T1000 (cell line): ENCODE data around the gene ZNF705A.
"Not testable (repeated sequence)": the region's sequence is repeated elsewhere in the genome, so short reads cannot be mapped to it uniquely, and the experiment has no call there.

ENCODE experiments used
- DNase-seq: peaks from one replicate; lab custom pipeline; 2025; ENCODE audit warnings: mixed read lengths; lab: John Stamatoyannopoulos, UW

Gene ZNF705A

DNA sequence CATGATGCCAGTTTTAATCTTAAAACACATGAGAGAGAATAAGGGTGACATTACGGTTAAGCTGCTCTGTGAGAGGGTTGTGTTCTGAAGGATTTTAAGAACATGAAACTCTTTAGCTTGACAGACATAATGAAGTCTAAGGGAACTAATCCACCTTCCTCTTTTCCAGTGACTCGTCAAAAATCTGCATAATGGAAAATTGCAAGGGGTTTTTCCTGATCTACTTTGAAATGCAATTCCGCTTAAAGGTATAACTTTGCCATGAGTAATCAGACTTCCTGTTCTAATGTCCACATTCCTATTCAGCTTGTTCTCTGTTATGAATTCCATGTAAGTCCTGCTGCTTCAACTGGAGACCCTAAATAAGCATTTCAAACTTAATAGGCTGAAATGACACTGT, at the start of gene ZNF705A:
TSS of gene ZNF705A (plus strand) at position 171 of the 400 bp plus-strand sequence. CDS start 15,611 bp downstream, outside the sequence.
- no peak for DNase-seq

DNA sequence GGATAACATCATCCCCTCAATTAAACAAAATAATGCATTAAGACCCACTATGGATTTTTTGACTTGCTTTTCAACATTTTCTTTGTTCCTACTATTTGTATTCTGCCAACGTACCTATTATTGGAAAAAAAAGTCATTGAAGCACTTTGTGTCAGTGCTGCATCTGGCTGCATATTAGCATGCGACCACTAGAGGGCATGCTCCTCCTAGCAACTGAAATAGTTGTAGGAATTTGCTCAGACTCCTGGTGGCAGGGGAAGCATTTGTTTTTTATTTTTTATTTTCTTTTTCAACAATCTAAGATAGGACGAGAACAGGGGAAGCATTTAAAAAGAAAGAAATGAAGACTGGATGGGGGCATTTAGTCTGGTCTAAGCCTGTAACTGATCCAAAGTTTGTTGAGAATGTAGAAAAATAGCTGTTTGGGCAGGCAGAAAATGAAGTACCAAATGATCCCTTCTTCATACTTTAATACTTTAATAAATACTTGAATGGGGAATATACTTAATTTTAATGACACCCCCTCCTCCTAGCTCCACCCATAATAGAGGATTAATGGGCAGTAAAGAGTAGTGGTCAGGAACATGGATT, 47.9 kb upstream of the ZNF705A start:
- DNase-seq = peak; percentile 54

DNA sequence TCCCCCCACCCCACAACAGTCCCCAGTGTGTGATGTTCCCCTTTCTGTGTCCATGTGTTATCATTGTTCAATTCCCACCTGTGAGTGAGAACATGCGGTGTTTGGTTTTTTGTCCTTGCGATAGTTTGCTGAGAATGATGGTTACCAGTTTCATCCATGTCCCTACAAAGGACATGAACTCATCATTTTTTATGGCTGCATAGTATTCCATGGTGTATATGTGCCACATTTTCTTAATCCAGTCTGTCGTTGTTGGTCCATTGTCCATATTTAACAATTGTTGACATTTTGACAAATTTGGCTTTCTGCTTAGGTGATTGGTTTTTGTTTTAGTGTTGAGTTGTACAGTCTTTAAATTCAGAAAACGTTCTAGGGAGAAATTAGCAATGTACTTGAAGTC, 43.7 kb upstream of the ZNF705A start:
- DNase-seq = not testable (repeated sequence)

DNA sequence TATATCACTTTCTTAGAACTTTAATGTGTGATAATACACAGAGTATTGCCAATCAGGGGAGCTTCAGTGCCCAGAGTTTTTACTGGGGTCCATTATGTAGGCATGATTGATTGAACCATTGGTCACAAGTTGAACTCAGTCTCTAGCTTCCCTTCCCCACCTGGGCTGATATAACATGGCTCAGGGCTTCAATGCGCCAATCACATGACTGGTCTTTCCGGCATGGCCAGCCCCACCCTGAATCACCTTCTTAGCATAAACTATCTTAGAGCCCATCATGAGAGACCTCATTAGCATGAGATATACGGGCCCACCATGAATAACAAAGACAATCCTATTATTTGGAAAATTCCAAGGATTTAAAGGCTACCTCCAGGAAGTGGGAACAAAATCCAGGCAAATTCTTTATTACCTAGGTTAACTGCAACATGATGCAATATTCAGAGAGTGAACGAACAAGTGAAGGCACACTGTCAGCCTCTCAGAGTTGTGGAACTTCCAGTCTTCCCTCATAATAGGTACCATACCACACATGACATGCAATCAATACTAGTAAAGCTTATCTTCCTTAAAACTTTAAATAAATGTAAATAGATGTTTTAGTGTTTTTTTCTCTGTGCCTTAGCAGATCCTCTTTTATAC, 36.6 kb upstream of the ZNF705A start:
- no peak for DNase-seq

DNA sequence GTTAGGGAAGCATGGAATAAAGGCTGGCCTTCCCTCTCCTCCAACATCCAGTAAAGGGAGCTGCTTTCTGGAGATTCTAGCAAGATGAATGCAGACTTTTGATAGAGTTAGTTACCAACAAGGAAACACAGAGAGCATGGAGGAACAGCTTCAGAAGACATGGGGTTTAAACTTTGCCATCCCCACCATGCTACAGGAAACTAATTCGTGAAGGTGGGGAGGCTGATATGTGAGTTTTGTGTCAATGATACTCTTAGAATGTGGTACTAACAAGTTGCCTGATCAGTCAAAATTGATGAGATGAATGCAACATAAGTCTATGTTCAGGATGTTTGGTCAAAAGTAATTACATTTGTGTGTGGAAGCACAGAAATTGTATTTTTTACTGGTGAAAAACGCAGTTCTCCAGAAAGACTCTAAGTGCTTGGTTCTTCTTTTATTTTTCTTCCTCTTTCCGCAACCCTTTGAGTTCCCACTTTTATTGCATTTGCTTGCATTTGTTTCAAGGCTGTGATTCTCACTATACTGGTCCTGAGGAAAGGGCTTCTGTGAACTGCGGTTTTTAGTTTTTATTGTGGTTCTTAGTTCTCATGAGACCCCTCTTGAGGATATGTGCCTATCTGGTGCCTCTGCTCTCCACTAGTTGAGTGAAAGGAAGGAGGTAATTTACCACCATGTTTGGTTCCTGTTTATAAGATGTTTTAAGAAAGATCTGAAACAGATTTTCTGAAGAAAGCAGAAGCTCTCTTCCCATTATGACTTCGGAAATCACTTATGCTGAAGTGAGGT, 33.5 kb upstream of the ZNF705A start, which contains the start of gene CLEC4A:
TSS of gene CLEC4A (plus strand) at position 494 of the 789 bp plus-strand sequence. CDS start at position 756, 262 bp downstream.
- no peak for DNase-seq

DNA sequence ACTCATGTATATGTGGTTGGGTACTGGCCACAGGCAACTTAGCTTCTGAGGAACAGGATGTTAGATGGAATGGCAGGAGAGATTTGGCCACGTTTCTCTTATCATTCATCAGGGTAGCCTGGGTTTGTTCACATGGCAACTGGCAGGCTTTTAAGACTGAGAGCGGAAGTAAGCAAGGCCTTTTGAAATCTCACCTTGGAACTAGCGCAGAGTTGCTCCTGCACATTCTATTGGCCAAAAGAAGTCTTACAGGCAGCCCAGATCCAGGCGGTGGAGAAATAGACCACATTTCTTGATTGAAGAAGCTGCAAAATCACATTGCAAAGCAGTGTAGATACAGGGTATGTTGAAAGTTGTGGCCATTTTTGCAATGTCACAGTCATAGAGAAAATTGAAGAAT, 29.7 kb upstream of the ZNF705A start:
- DNase-seq = no peak

DNA sequence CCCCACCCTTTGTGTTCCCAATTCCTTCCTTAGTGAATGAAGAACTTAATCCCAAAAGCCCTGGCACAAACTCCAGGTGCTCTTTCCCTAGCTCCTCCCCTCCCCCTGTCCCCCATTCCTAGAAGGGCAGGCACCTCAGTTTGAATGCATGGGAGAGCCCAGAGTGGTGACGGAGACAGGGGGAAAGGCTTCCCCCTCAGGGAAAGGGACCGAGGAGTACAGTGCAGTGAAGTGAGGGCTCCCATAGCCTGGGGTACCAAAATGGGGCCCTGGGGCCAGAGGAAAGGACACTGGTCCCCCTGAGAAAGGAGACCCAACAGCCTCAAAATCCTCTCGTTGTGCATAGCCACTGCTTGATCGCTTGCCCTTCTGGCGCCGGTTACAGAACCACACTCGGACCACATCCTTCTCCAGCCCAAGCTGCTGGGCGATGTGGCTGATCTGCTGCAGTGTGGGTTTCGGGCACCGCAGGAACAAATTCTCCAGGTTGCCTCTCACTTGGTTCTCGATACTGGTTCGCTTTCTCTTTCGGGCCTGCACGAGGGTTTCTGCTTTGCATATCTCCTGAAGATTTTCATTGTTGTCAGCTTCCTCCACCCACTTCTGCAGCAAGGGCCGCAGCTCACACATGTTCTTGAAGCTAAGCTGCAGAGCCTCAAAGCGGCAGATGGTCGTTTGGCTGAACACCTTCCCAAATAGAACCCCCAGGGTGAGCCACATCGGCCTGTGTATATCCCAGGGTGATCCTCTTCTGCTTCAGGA, 23.0 kb upstream of the ZNF705A start:
- DNase-seq = not testable (repeated sequence)

DNA sequence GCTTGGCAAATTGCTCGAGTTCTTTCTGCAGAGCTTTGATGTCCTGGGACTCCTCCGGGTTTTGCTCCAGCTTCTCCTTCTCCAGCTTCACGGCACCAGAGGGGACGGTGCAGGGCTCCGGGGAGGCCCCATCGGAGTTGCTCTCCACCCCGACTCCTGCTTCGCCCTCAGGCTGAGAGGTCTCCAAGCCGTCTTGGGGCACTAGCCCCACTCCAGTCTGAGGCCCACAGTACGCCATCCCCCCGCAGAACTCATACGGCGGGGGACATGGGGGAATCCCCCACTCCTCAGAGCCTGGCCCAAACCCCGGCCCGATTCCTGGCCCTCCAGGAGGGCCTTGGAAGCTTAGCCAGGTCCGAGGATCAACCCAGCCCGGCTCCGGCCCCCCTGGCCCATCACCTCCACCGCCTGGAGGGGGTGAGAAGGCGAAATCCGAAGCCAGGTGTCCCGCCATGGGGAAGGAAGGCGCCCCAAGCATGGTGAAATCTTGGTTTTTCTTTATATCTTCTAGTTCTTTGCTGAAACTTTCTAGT, 22.4 kb upstream of the ZNF705A start:
- DNase-seq = not testable (repeated sequence)

DNA sequence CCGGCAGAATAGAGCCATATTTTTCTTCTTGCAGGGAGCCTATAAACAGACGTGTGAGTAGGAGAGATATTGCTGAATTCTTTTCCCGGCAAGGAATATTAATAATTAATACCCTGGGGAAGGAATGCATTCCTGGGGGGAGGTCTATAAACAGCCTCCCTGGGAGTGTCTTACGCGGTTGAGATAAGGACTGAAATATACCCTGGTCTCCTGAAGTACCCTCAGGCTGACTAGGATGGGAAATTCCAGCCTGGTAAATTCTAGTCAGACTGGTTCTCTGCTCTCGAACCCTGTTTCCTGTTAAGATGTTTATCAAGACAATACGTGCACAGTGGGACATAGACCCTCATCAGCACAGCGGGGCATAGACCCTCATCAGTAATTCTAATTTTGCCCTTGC, 15.2 kb upstream of the ZNF705A start:
- DNase-seq = not testable (repeated sequence)

DNA sequence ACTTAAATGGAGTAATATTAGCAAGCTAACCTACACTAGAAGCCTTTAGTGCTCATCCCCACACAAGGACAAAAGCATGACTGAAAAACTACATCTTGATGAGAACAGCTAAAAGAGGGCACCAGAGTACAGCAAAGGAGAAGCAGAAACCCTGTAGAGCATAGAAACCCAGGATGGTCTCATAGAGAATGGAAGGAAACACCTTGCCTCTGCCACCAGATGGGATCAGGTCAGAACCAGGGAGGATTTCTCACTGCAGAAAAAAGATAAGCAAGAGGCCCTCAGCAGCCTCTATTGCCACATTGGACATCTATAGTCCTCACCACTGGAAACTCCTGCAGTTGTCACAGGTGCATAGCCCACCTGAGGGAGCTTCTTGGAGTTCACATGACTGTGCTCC, 13.6 kb upstream of the ZNF705A start:
- DNase-seq = no peak

DNA sequence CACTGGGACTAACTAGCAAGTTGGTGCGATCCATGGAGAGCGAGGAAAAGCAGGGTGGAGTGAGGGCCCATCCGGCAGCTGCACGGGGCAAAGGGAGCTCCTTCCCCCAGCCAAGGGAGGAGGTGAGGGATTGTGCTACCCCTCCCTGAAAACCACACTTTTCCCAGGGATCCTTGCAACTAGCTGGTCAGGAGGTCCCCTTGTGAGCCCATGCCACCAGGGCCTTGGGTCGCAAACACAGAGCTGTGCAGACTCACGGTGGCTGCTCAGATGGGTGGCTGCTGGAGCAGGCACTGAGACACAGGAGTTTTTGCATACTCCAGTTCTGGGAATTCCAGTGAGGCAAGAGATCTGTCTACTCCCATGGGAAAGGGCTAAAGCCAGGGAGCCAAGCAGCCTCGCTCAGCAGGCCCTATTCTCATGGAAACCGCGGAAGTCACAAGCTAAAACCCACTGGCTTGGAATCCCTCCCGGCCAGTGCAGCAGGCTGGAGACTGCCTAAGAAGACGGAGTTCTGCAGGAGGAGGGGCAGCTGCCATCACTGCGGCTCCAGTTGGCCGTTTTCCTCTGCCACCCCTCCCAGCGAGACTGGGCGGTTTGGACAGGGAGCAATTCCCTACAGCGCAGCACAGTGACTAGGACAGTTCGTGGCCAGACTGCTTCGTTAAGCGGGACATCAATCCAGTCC, 10.9 kb upstream of the ZNF705A start:
- peak; percentile 61 for DNase-seq

DNA sequence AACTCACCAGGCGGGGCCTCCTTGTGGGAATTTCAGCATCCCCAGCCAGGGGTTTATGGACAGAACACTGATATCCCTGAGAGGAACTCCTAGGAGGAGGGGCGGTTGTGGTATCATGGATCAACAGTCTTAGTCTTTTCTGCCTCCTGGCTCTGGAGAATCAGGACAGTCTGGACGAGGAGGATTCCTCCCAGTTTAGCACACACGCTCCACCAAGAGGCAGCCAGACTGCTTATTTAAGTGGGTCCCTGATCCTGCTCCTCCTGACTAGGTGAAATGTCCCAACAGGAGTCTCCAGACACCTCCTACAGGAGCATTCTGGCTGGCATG, 10.4 kb upstream of the ZNF705A start:
- no peak for DNase-seq

DNA sequence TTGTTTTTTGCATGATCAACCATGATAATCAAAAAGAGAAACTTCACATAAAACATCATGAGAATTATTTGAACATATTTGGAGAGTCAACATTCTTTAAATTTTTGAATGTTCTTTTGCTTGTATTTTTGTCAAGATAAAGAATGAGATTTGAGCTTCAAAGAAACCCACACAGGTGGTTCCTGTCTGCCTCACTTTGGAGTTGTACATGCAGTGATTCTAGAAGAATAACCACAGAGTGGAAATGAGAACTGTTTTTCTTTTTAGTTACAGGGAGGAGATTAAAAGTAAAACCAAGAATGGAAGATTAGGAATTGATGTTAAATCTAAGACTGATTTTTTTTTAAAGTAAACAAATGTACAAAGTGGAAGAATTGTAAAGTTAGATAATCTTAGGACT, 2.3 kb upstream of the ZNF705A start:
- DNase-seq = no peak

DNA sequence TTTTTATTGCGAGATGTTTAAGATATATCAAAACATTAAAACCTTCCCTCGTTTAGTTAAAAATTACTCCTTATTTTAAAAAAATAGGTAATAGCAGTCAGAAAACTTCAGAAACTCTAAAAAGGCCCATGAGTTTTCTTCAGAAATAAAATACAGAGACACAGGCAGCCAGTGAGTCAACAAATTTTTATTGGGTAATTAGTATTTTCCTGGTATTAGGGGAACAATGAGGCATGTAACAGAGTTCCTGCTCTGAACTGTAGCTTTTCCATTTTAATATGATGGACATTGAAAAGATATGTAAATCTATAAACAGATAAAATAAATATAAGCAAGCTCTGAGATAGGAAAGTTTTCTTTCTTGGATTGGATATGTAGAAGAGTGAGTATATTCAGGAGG, 399 bp upstream of the ZNF705A start:
- DNase-seq = no peak

DNA sequence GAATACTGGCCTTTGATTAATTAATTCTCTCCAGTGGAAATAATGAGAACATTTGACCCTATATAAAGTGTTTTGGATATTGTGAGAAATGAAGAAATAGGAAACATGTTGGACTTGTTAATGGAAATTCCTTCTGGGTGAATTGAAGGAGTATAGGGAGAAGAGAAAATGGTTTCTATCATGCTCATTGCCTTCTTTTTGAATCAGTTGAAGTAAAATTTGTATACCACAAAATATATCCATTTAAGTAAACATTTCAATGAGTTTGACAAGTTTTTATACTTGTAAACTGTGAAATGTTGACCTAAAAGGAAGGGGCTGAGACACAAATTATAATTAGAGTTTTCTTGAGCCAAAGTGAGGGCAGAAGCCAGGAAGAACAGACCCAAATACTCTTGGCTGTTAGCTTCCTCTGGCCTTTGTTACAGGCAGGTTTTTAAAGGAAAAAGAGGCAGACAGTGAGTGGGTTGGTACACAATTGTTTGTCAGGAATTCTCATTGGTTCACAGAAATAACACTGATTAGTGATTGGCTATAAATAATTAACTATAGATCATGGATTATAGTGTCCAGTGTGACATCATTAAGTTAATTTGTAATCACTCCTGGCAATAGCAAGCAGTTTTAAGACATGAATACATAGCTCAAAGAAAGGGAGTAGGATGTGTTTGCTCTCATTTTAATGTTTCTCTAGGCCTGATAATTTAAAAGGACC, 826 bp downstream of the ZNF705A start:
- DNase-seq = no peak

DNA sequence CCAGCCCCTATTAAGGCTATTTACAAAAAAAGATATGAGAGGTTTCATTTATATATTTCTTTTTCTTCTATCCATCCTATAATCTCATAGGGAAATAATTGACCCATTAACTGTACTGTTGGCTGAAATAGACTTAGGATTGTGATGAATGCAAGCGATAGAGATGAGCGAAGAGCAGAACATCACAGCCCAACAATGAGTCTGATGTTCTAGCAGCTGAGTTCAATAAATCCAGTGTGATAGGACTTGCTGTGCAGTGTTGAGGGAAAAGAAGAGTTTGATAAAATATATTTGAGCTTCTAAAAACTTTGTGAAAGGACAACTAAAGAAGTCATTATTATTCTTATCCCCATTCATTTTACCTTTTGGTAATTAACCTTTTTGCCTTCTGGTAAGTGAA, 16.1 kb downstream of the ZNF705A start:
- not testable (repeated sequence) for DNase-seq

DNA sequence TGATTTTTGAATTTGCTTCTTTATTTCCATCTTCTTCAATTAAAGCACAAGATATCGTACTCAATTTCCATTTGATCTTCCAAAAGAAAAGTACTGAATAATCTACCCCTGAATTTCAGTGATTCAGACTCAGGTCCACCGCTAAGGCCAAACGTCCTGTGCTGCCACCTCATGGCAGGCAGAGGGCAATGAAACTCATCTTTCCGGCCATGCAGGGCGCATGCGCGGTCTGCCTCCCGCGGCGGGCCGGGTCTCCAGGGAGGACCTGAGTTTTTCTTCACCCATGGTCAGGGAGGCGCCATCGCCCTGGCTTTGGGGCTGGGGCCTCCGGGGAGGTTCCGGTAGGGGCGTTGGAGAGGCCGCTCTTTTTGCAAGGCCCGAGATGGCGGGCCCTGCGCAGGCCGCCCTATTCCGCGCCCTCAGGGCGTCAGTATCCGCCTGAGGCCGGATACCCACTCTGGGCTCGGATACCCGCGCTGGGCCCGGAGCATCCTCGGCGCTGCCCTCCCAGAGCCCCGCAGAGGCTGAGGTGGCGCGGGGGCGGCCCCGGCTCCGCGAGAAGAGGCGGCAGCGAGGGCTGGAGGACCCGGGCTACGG, 23.3 kb downstream of the ZNF705A start:
- DNase-seq = peak; percentile 84

DNA sequence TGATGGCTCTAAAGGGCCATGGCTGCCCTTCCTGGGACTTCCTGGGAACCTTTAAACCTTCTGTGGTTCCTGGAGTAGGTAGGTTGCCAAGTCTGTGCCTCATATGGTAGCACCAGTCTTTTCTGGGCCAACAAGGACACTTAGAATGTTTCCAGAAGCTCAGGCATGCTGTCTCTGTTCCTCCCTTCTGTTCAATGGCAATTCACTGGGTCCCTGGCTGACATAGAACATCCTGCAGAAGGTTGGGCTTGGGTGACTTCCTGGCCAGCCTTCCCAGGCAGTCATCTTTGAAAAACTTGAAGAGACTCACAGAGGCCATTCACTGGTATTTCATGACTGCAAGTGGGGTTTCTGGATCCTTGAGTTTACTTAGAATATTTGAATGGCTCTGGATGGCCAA, 24.5 kb downstream of the ZNF705A start:
- not testable (repeated sequence) for DNase-seq

DNA sequence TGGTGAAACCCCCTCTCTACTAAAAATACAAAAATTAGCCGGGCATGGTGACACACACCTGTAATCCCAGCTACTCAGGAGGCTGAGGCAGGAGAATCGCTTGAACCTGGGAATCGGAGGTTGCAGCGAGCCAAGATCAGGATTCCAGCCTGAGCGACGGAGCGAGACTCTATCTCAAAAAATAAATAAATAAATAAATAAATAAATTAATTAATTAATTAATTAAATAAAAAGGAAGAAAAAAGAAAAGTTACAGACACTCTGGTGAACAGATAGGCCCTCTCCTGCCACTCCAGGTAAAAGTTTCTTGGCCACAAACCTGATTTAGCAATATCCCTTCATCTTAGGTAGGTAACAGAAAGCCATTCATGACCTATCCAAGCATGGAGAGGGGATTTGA, 26.1 kb downstream of the ZNF705A start:
- not testable (repeated sequence) for DNase-seq

DNA sequence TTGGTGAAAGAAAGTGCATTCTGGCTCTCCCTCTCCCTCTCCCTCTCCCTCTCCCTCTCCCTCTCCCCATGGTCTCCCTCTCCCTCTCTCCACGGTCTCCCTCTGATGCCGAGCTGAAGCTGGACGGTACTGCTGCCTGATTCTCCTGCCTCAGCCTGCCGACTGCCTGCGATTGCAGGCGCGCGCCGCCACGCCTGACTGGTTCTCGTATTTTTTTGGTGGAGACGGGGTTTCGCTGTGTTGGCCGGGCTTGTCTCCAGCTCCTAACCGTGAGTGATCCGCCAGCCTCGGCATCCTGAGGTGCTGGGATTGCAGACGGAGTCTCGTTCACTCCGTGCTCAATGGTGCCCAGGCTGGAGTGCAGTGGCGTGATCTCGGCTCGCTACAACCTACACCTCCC, 26.5 kb downstream of the ZNF705A start:
- DNase-seq = not testable (repeated sequence)
